GM12872 (cell line): ENCODE data around the gene LIX1.

ENCODE experiments used
- TF ChIP-seq, protein P1 (sequence below): IDR thresholded peaks from 3 replicates; pipeline ENCODE4 v1.5.1; 2011; ENCODE audit warnings: low read depth, mild to moderate bottlenecking, low read length, moderate library complexity; ENCODE audit not compliant: insufficient read depth

The LIX1 gene

GRCh38 chr5:97111616-97112015 is 30.8 kb downstream of the LIX1 start:
- TF ChIP-seq, protein P1, sequence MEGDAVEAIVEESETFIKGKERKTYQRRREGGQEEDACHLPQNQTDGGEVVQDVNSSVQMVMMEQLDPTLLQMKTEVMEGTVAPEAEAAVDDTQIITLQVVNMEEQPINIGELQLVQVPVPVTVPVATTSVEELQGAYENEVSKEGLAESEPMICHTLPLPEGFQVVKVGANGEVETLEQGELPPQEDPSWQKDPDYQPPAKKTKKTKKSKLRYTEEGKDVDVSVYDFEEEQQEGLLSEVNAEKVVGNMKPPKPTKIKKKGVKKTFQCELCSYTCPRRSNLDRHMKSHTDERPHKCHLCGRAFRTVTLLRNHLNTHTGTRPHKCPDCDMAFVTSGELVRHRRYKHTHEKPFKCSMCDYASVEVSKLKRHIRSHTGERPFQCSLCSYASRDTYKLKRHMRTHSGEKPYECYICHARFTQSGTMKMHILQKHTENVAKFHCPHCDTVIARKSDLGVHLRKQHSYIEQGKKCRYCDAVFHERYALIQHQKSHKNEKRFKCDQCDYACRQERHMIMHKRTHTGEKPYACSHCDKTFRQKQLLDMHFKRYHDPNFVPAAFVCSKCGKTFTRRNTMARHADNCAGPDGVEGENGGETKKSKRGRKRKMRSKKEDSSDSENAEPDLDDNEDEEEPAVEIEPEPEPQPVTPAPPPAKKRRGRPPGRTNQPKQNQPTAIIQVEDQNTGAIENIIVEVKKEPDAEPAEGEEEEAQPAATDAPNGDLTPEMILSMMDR, result no peak

GRCh38 chr5:97111004-97111403 is 31.4 kb downstream of the LIX1 start:
- TF ChIP-seq, protein P1, result no peak

- TF ChIP-seq, protein P1, result no peak
Measured at GRCh38 chr5:97107318-97107717, 35.1 kb downstream of the LIX1 start.

DNA sequence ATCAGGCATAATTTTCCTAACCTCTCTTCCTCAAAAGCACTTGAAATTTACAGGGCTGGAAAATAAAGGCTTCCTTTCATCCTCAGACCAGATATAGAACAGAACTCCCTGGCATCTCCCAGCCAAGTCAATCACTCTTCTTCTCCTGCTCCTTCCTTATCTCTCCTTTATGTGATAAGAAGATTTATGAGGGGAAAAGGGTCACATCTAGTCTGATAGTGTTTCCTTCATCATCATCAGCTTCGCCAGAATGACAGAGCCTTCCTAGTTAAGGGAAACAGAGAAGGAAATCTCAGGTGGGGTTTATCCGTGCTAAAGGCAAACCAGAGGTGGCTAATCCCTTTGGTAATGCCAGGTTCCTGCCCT is 36.2 kb downstream of the LIX1 start:
- TF ChIP-seq, protein P1, result no peak

DNA sequence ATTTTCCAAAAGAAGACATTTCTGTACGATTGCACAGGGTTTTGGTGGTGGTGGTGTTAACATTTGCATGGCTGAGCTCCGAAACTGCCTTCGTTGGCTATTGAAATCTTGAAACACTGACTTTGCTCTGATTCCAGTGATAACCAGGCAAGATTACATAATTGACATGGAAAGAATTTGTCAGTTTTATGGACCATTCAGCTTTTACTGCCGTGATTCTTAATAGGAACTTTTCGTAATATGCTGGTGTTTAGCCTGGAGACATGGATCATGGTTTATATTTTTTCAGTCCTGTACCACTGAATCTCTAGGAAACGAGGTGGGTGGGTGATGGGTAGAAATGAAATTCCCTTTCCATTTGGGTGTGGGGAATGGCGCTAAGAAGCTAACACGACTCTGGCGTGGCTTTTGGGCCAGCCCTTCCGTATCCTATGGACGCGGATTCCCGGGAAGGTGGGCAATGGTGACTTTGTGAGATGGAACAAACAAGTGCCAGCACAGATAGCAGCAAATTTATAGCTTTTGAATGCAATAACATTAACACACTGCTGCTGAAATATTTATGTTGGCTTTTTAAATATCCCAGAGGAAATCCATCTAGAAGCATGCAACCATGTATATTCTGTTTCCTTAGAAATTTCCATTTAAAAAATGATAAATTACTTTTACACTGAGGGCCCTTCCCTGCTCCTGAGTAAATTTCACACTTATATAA is 36.8 kb downstream of the LIX1 start:
- TF ChIP-seq, protein P1, result no peak

DNA sequence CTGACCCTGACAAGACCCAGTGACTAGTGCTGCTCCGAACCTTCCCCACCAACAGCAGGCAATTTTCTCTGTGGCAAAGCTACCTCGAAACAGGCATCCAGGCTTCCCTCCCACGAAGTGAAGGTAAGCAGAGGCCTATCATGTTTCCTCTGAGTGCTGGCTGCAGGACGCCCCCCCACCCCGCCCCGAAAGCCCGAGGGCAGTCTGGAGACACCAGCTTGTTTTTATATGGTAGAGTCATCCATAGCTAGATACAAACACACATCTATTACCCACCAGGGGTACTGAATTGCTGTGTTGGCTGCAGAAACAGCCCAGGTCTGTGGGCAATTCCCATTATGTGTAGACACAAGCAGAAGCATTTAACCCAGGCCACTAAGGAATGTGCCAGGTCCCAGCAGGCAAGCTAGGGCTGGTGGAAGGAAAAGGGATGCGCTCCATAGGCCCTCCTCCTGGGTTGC is 40.4 kb downstream of the LIX1 start:
- TF ChIP-seq, protein P1, result no peak

GRCh38 chr5:97101189-97101910 is 41.1 kb downstream of the LIX1 start:
- TF ChIP-seq, protein P1, result no peak
